ENCODE data around the gene PALM3.

Gene PALM3

GRCh38 chr19:14090509-14091080 is 28.7 kb upstream of the PALM3 start, which contains the start of gene SAMD1:
SAMD1 (minus strand) TSS chr19:14090751.
- TF ChIP-seq, protein P1, sequence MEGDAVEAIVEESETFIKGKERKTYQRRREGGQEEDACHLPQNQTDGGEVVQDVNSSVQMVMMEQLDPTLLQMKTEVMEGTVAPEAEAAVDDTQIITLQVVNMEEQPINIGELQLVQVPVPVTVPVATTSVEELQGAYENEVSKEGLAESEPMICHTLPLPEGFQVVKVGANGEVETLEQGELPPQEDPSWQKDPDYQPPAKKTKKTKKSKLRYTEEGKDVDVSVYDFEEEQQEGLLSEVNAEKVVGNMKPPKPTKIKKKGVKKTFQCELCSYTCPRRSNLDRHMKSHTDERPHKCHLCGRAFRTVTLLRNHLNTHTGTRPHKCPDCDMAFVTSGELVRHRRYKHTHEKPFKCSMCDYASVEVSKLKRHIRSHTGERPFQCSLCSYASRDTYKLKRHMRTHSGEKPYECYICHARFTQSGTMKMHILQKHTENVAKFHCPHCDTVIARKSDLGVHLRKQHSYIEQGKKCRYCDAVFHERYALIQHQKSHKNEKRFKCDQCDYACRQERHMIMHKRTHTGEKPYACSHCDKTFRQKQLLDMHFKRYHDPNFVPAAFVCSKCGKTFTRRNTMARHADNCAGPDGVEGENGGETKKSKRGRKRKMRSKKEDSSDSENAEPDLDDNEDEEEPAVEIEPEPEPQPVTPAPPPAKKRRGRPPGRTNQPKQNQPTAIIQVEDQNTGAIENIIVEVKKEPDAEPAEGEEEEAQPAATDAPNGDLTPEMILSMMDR (IDR thresholded peaks at IDR 0.05; ENCODE audit: control extremely low read depth, extremely low read depth, low read depth, missing control alignments), result no peak
- POLR2A ChIA-PET, result no interaction called here

GRCh38 chr19:14089662-14090508 is 28.0 kb upstream of the PALM3 start:
- DNase-seq (ENCODE audit: extremely low spot score), result peak; percentile 45
- ChIA-PET CTCF (interaction anchor here (1.5 to 2.6 kb wide), 2 partner anchors 17 to 24 kb away, joined by 3 to 12 read pairs; partner anchors contain the start of gene MISP3), POLR2A (no interaction called here)
- TF ChIP-seq, protein P1 (IDR thresholded peaks at IDR 0.05; ENCODE audit: control extremely low read depth, extremely low read depth, low read depth, missing control alignments), result peak; percentile 33

More at GRCh38 chr19:14090509-14091080, 28.7 kb upstream of the PALM3 start, which contains the start of gene SAMD1:
- CTCF ChIA-PET, result no interaction called here
- DNase-seq (ENCODE audit: extremely low spot score), result peak; percentile 89

GRCh38 chr19:14089412-14089661 is 27.5 kb upstream of the PALM3 start:
- DNase-seq (ENCODE audit: extremely low spot score), result no peak
- ChIA-PET CTCF (interaction anchor here (1.5 to 2.6 kb wide), 2 partner anchors 17 to 25 kb away, joined by 3 to 12 read pairs; partner anchors contain the start of gene MISP3), POLR2A (interaction anchor here (0.5 kb wide), 1 partner anchor 241 kb away, joined by 8 read pairs; no protein-coding TSS in a partner anchor)
- TF ChIP-seq, protein P1 (IDR thresholded peaks at IDR 0.05; ENCODE audit: control extremely low read depth, extremely low read depth, low read depth, missing control alignments), result peak; percentile 27

- ChIA-PET POLR2A (interaction anchor here (0.5 kb wide), 1 partner anchor 241 kb away, joined by 8 read pairs; no protein-coding TSS in a partner anchor), CTCF (interaction anchor here (1.5 to 2.6 kb wide), 2 partner anchors 16 to 26 kb away, joined by 3 to 12 read pairs; partner anchors contain the start of gene MISP3)
- TF ChIP-seq, protein P1 (IDR thresholded peaks at IDR 0.05; ENCODE audit: control extremely low read depth, extremely low read depth, low read depth, missing control alignments), result no peak
Measured at GRCh38 chr19:14088634-14089411, 26.9 kb upstream of the PALM3 start.

DNA sequence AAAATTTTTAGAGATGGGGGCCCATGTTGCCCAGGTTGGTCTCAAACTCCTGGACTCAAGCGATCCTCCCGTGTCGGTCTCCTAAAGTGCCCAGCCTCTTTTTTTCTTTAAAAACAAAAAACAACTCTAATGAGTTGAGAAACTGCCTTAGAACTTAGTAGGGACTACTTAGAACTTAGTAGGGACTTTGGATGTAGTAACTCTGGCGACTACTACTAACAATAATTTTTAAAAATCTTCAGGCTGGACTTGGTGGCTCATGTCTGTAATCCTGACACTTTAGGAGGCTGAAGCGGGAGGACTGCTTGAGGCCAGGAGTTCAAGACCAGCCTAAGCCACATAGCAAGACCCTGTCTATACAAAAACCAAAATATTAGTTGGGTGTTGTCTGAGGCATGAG is 24.2 kb upstream of the PALM3 start:
- TF ChIP-seq, protein P1 (IDR thresholded peaks at IDR 0.05; ENCODE audit: control extremely low read depth, extremely low read depth, low read depth, missing control alignments), result no peak
- POLR2A ChIA-PET, result no interaction called here
- CTCF ChIA-PET, result interaction anchor here (1.6 kb wide), 1 partner anchor 50 kb away, joined by 4 read pairs; the partner anchor contains the start of gene ASF1B
- DNase-seq (ENCODE audit: extremely low spot score), result no peak

More at GRCh38 chr19:14088634-14089411, 26.9 kb upstream of the PALM3 start:
- no peak for DNase-seq (ENCODE audit: extremely low spot score)
